Measurements from ENCODE around the gene STK39.

Gene STK39

GRCh38 chr2:168208652-168209051 lies 38.7 kb downstream of the STK39 start:
- DNase-seq (ENCODE audit: low spot score): no peak

GRCh38 chr2:168207851-168208250 lies 39.5 kb downstream of the STK39 start:
- DNase-seq (ENCODE audit: low spot score): no peak

- DNase-seq (ENCODE audit: low spot score): no peak
Observed at GRCh38 chr2:168203762-168204693, 43.4 kb downstream of the STK39 start.

GRCh38 chr2:168201584-168202116 lies 45.7 kb downstream of the STK39 start:
- DNase-seq (ENCODE audit: low spot score): no peak

- DNase-seq (ENCODE audit: low spot score): no peak
Observed at GRCh38 chr2:168200930-168201583, 46.3 kb downstream of the STK39 start.

GRCh38 chr2:168198476-168199207 lies 48.8 kb downstream of the STK39 start:
- DNase-seq (ENCODE audit: low spot score): peak; percentile 41

GRCh38 chr2:168196764-168197180 lies 50.6 kb downstream of the STK39 start:
- no peak for DNase-seq (ENCODE audit: low spot score)

GRCh38 chr2:168194784-168195522 lies 52.4 kb downstream of the STK39 start:
- DNase-seq (ENCODE audit: low spot score): peak; percentile 65

GRCh38 chr2:168192839-168193616 lies 54.4 kb downstream of the STK39 start:
- no peak for DNase-seq (ENCODE audit: low spot score)

GRCh38 chr2:168191955-168192785 lies 55.2 kb downstream of the STK39 start:
- no peak for DNase-seq (ENCODE audit: low spot score)

GRCh38 chr2:168190590-168191336 lies 56.6 kb downstream of the STK39 start:
- DNase-seq (ENCODE audit: low spot score): no peak

GRCh38 chr2:168189835-168190569 lies 57.4 kb downstream of the STK39 start:
- DNase-seq (ENCODE audit: low spot score): peak; percentile 65

- no peak for DNase-seq (ENCODE audit: low spot score)
Observed at GRCh38 chr2:168188002-168188401, 59.4 kb downstream of the STK39 start.

GRCh38 chr2:168186452-168186851 lies 60.9 kb downstream of the STK39 start:
- DNase-seq (ENCODE audit: low spot score): no peak

- no peak for DNase-seq (ENCODE audit: low spot score)
Observed at GRCh38 chr2:168185583-168186274, 61.7 kb downstream of the STK39 start.

- DNase-seq (ENCODE audit: low spot score): no peak
Observed at GRCh38 chr2:168184681-168185513, 62.5 kb downstream of the STK39 start.

Data from AG20443 (cell line).